RWPE2 (cell line): ENCODE data around the gene NEAT1.

ENCODE experiments used
- ATAC-seq: fragments of 200-7000 bp; cut with Tn5 transposase; 3 replicates; pipeline ENCODE4 v1.9.1; 2021; ENCODE audit warnings: low read depth
- DNase-seq: peaks from one replicate; pipeline ENCODE4 v3.0.0-alpha.2; 2020; ENCODE audit warnings: low spot score
- H3K27ac ChIP-seq: fragments of 450-650 bp; 2 replicates; pipeline ENCODE4 v1.5.1; 2017; ENCODE audit warnings: mild to moderate bottlenecking; ENCODE audit not compliant: poor library complexity, severe bottlenecking
- H3K27me3 ChIP-seq: fragments of 250-450 bp; sonication (Bioruptor Pico); 2 replicates; pipeline ENCODE4 v1.5.1; 2021; ENCODE audit warnings: mild to moderate bottlenecking, moderate library complexity; ENCODE audit not compliant: insufficient read depth, poor library complexity, severe bottlenecking
- H3K36me3 ChIP-seq: fragments of 250-450 bp; sonication (Bioruptor Pico); 2 replicates; pipeline ENCODE4 v1.5.1; 2020; ENCODE audit warnings: low read depth, mild to moderate bottlenecking, moderate library complexity
- H3K4me1 ChIP-seq: fragments of 250-450 bp; sonication (Bioruptor Pico); 2 replicates; pipeline ENCODE4 v1.5.1; 2021; ENCODE audit warnings: mild to moderate bottlenecking, moderate library complexity; ENCODE audit not compliant: insufficient read depth, poor library complexity, severe bottlenecking
- H3K4me3 ChIP-seq: fragments of 250-450 bp; sonication (Bioruptor Pico); 2 replicates; pipeline ENCODE4 v1.5.1; 2021; ENCODE audit warnings: mild to moderate bottlenecking, moderate library complexity; ENCODE audit not compliant: severe bottlenecking
- H3K9me3 ChIP-seq: fragments of 250-450 bp; sonication (Bioruptor Pico); 2 replicates; pipeline ENCODE4 v1.5.1; 2021; ENCODE audit warnings: mild to moderate bottlenecking, moderate library complexity; ENCODE audit not compliant: severe bottlenecking
- TF ChIP-seq, protein P1 (sequence below): fragments of 450-650 bp; IDR thresholded peaks from one replicate; pipeline ENCODE4 v1.5.1; 2017; ENCODE audit warnings: mild to moderate bottlenecking, moderate library complexity; ENCODE audit not compliant: poor library complexity, severe bottlenecking

The NEAT1 gene

DNA sequence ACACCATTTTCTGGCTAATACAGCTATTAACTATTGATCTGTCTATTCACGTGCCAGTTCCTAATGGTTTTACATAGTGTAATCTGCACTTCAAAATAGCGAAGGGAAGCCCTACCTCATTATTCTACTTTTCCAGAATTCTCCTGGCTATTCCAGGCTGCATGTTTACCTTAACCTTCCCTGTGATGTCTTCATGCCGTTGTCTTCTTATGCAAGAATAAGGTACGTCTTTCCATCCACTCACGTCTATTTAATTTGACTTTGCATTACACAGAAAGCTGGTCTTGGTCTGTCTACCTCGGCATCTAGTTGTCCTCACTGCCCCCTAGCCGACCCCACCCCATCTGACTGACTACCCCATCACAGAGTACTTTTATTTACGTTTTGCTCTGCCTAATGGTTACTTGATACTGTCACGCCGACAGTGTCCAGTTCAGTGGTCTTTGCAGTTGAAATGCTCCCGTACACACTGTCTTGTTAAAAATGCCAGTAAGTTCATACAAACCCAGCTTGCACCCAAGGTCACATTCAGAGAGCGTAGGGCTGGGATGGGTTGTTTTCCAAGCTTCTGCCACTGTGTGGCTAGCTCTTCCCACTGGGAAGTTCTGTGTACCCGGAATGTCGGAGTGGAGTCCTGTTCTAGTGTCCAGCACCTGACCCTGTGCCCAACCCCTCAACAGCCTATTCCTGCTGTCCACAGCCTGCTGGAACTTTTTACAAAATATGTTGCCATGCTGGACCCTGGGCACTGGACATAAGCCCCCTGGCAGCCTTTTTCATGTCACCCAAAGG, 15.0 kb downstream of the NEAT1 start:
- no peak for ATAC-seq
- Histone ChIP-seq H3K36me3 (peaks cover 100% of the 10 kb centered on the region), H3K27ac (no peak overlapping the region), H3K27me3 (no peaks in the 10 kb centered on the region), H3K4me1 (peaks cover 5% of the 10 kb centered on the region), H3K4me3 (no peak overlapping the region), H3K9me3 (no peaks in the 10 kb centered on the region)
- DNase-seq, result no peak
- TF ChIP-seq, protein P1, sequence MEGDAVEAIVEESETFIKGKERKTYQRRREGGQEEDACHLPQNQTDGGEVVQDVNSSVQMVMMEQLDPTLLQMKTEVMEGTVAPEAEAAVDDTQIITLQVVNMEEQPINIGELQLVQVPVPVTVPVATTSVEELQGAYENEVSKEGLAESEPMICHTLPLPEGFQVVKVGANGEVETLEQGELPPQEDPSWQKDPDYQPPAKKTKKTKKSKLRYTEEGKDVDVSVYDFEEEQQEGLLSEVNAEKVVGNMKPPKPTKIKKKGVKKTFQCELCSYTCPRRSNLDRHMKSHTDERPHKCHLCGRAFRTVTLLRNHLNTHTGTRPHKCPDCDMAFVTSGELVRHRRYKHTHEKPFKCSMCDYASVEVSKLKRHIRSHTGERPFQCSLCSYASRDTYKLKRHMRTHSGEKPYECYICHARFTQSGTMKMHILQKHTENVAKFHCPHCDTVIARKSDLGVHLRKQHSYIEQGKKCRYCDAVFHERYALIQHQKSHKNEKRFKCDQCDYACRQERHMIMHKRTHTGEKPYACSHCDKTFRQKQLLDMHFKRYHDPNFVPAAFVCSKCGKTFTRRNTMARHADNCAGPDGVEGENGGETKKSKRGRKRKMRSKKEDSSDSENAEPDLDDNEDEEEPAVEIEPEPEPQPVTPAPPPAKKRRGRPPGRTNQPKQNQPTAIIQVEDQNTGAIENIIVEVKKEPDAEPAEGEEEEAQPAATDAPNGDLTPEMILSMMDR, result no peak

DNA sequence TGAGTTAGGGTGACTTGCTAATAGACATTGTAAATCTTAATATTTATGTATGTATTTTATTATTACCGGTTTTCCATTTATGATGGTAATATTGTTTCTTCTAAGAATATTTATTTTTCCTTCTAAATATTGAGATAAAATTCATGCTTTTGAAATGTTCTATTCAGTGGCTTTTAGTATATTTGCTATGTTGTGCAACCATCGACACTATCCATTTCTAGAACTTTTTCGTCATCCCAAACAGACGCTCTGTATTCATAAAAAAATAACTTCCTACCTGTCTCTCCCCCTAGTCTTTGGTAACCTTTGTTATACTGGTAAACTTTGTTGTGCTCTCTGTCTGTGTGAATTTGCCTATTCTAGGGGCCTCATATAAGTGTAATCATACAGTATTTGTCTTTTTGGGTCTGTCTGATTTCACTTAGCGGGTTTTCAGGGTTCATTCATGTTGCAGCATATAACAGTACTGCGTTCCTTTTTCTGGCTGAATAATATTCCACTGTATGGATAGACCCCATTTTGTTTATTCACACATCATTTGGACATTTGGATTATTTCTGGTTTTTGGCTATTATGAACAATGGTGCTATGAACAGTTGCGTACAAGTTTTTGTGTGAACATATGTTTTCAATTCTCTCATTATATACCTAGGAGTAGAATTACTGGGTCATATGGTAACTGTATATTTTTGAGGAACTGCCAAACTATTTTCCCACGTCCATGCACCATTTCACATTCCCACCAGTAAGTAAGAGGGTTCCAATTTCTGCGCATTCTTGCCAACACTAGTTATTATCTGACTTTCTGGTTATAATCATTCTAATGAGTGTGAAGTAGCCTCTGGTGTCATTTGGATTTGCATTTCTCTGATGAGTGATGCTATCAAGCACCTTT, 15.9 kb downstream of the NEAT1 start:
- Histone ChIP-seq H3K27me3 (no peaks in the 10 kb centered on the region), H3K36me3 (peaks cover 100% of the 10 kb centered on the region), H3K4me3 (no peak overlapping the region), H3K27ac (peak overlapping the region; percentile 32), H3K4me1 (no peaks in the 10 kb centered on the region), H3K9me3 (no peaks in the 10 kb centered on the region)
- ATAC-seq (no peak), DNase-seq (no peak)
- TF ChIP-seq, protein P1, result no peak

DNA sequence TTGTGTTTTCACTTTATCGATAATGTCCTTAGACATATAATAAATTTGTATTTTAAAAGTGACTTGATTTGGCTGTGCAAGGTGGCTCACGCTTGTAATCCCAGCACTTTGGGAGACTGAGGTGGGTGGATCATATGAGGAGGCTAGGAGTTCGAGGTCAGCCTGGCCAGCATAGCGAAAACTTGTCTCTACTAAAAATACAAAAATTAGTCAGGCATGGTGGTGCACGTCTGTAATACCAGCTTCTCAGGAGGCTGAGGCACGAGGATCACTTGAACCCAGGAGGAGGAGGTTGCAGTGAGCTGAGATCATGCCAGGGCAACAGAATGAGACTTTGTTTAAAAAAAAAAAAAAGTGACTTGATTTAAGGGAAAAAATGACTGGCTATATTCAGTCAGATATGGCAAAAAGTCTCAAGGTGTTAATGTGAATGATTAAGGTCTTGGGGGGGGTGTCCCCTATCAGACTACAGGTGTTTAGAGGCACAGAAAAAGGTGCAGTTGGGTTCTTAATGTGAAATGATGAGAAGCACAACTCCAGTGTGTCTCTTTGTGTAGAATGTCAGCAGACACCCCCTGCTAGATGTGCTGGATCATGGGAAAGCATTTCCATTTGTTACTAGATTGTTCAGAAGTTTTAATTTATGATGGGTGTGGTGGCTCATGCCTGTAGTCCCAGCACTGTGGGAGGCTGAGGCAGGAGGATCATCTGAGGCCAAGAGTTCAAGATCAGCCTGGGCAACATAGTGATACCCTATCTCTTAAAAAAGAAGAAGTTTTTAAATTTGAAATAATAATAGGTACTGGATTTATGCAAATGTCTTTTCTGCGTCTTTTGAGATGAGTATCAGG, 17.0 kb downstream of the NEAT1 start:
- Histone ChIP-seq H3K27ac (peak overlapping the region; percentile 32), H3K4me3 (no peak overlapping the region), H3K4me1 (no peaks in the 10 kb centered on the region), H3K9me3 (no peaks in the 10 kb centered on the region), H3K36me3 (peaks cover 100% of the 10 kb centered on the region), H3K27me3 (no peaks in the 10 kb centered on the region)
- TF ChIP-seq, protein P1, result no peak
- no peak for ATAC-seq
- DNase-seq, result no peak

DNA sequence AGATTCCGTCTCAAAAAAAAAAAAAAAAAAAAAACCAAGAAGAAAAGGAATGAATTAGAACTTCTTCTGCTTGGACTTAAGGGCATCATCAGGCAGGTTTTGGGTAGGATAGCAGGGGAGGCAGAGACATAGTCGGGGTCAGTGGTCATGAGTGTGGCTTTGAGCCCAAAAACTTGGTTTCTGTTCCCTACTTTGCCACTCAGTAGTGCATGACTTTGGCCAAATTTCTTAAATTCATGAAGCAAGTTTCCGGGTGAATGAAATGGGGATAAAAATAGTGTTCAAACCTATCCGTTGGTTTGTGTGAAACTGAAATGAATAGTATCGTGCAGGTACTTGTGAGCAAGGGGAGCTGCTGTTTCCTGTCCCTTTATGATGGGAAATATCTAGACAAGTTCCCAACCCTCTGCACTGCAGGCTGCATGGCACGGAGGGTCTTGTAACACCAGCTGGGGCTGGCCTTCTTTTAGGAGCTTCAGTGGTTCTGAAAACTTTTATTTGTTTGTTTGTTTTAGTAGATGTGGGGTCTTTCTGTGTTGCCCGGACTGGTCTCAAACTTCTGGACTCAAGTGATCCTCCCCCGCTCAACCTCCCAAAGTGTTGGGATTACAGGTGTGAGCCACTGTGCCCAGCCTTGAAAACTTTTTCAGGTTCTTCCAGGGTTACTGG, 18.4 kb downstream of the NEAT1 start:
- DNase-seq, result no peak
- Histone ChIP-seq H3K9me3 (no peaks in the 10 kb centered on the region), H3K4me1 (no peaks in the 10 kb centered on the region), H3K27me3 (no peaks in the 10 kb centered on the region), H3K27ac (peak overlapping the region; percentile 32), H3K4me3 (no peak overlapping the region), H3K36me3 (peaks cover 94% of the 10 kb centered on the region)
- TF ChIP-seq, protein P1, result no peak
- ATAC-seq, result no peak
